ENCODE results near the gene STX10. TPM values are rescaled to one million over a fixed set of nuclear protein-coding genes. Genes with fewer than 3 reads are reported as not detected.

Gene STX10
- total and polyA plus RNA-seq, 2 donors (not counting 3 experiments of a cell fraction or from before 2014, with no cell fraction given) = 63.1 to 91.6 TPM

- BruUV-seq (replicated peaks) = TSS peak; percentile 64
- dilution Hi-C loops (cut with MboI; ENCODE audit: extremely low pct_ligation_motif_present, low sequenced_read_pairs) = no loop called here
- CTCF ChIA-PET = interaction anchor here (1.4 to 4.3 kb wide), 5 partner anchors 12 to 146 kb away, joined by 4 to 24 read pairs (median 14); partner anchors contain the start of genes IER2 and STX10
These were observed 33.6 kb downstream of the STX10 start, which contains the start of gene TRMT1 for GRCh38 chr19:13116282-13117175. Gene TRMT1, minus strand, starts transcription at chr19:13116740. Its CDS starts 341 bp downstream, at chr19:13116399.

More at GRCh38 chr19:13116282-13117175, 33.6 kb downstream of the STX10 start, which contains the start of gene TRMT1:
- H3K4me2 ChIP-seq (ENCODE audit: insufficient read depth, low read length) = peak within 1 kb of the TSS; percentile 90
- H3K9ac ChIP-seq (replicated peaks; ENCODE audit: extremely low read depth, insufficient read depth, low read length) = peak within 1 kb of the TSS; percentile 80
- peak; percentile 51 for TF ChIP-seq POLR2A (IDR thresholded peaks at IDR 0.05; ENCODE audit: low read depth, low read length)
- no peak for TF ChIP-seq EZH2 (IDR thresholded peaks at IDR 0.05; ENCODE audit: borderline replicate concordance, low read depth, low read length, severe bottlenecking)
- no peak for TF ChIP-seq CTCF (IDR thresholded peaks at IDR 0.05; ENCODE audit: extremely low read depth in 1 of 2, insufficient read depth in 1 of 2, low read depth in 1 of 2, low read length in 2 of 2)
- peak; percentile 82 for TF ChIP-seq MAX (IDR thresholded peaks at IDR 0.05; ENCODE audit: insufficient read depth, insufficient read length)
- peak; percentile 86 for TF ChIP-seq MYC (IDR thresholded peaks at IDR 0.05; ENCODE audit: low read depth, low read length)
- TF ChIP-seq POLR2AphosphoS5 (IDR thresholded peaks at IDR 0.05; ENCODE audit: insufficient read depth, low read depth, low read length) = peak; percentile 41
- no peak for TF ChIP-seq FOS (IDR thresholded peaks at IDR 0.05; ENCODE audit: borderline replicate concordance, insufficient read depth, low read length)
- no peak for TF ChIP-seq JUN (IDR thresholded peaks at IDR 0.05; ENCODE audit: borderline replicate concordance, insufficient read depth, insufficient read length, low read depth)
- no peak for TF ChIP-seq GATA2 (IDR thresholded peaks at IDR 0.05; ENCODE audit: insufficient read depth, insufficient read length, low read depth, low read length)
- peak within 1 kb of the TSS; percentile 60 for H3K27ac ChIP-seq (ENCODE audit: insufficient read depth, low read depth, low read length)
- H3K27me3 ChIP-seq (ENCODE audit: control insufficient read depth in 2 of 2, insufficient read depth in 2 of 2, low read length in 2 of 2) = no peaks in the 10 kb centered on the region
- H3K9me3 ChIP-seq (replicated peaks; ENCODE audit: control insufficient read depth, insufficient read depth, low read length) = no peaks in the 10 kb centered on the region
- H3K4me1 ChIP-seq (ENCODE audit: control insufficient read depth, extremely low read depth, insufficient read depth, low read length) = peaks cover 13% of the 10 kb centered on the region
- no peaks in the 10 kb centered on the region for H3K9me1 ChIP-seq (replicated peaks; ENCODE audit: control insufficient read depth, extremely low read depth, insufficient read depth, low read length)
- H3K79me2 ChIP-seq (ENCODE audit: control insufficient read depth, insufficient read depth, low read length) = peaks cover 48% of the 10 kb centered on the region
- H4K20me1 ChIP-seq (replicated peaks; ENCODE audit: control insufficient read depth, extremely low read depth, insufficient read depth, low read length) = no peaks in the 10 kb centered on the region
- FAIRE-seq (peak; percentile 97), DNase-seq (ENCODE audit: low read depth, low spot score) (peak; percentile 91)
- H3K36me3 ChIP-seq (ENCODE audit: control insufficient read depth in 2 of 2, extremely low read depth in 1 of 2, insufficient read depth in 2 of 2, low read length in 2 of 2) = peaks cover 0 to 7% of the 10 kb centered on the region in 2 experiments
- H3K4me3 ChIP-seq (replicated peaks in 1 of 3; ENCODE audit: insufficient read depth in 1 of 3, low read depth in 1 of 3, low read length in 3 of 3) = peak within 1 kb of the TSS; percentile 64 to 82 (median 78)
- intact Hi-C loops (cut with micrococcal nuclease) = loop anchor here (1.0 kb wide), 3 partner anchors 14 to 146 kb away; partner anchors contain the start of gene LYL1
- H2AFZ ChIP-seq (ENCODE audit: low read depth, low read length) = peak within 1 kb of the TSS; percentile 48
- POLR2A ChIA-PET = no interaction called here

All from endothelial cell of umbilical vein (primary cell).